Left lobe of liver (tissue), 2 donors: ENCODE results near the gene NKG7. TPM values are rescaled to one million over a fixed set of nuclear protein-coding genes. Genes with fewer than 3 reads are reported as not detected.

Experiments
- ATAC-seq: fragments of 200-7000 bp; cut with Tn5 transposase; one replicate; pipeline ENCODE4 v1.9.1; 2020; ENCODE audit warnings: mild to moderate bottlenecking, moderate library complexity
- DNase-seq: peaks from one replicate; pipeline ENCODE4 v3.0.0-alpha.2; 2020; ENCODE audit warnings: low spot score
- total RNA-seq: library from RNA; stranded (reverse); gene quantifications from one replicate; pipeline ENCODE4 v1.2.1, GENCODE V29; 2021
- donor health status: DM: no; HTN: no; CAD: no; lungs with moderate emphysema.
- donor health status: DM: no; HTN: yes; CAD: no.

Gene NKG7
- total RNA-seq, 1 donor from 2014 or later = 1.7 TPM

- ATAC-seq (peak; percentile 91), DNase-seq (peak; percentile 98)
Observed at GRCh38 chr19:51339687-51340656, 32.5 kb downstream of the NKG7 start.

GRCh38 chr19:51339313-51339686 lies 33.2 kb downstream of the NKG7 start:
- ATAC-seq = no peak
- DNase-seq = peak; percentile 54

- peak; percentile 73 for ATAC-seq
- DNase-seq = peak; percentile 85
Observed at GRCh38 chr19:51338563-51339312, 33.7 kb downstream of the NKG7 start.

- no peak for ATAC-seq
- DNase-seq = no peak
Observed at GRCh38 chr19:51337861-51338562, 34.4 kb downstream of the NKG7 start.

- no peak for DNase-seq
Observed at GRCh38 chr19:51337141-51337860, 35.2 kb downstream of the NKG7 start.

GRCh38 chr19:51333836-51334460 lies 38.5 kb downstream of the NKG7 start:
- no peak for DNase-seq
- ATAC-seq = no peak

More at GRCh38 chr19:51337141-51337860, 35.2 kb downstream of the NKG7 start:
- no peak for ATAC-seq

- DNase-seq (no peak), ATAC-seq (no peak)
Observed at GRCh38 chr19:51331716-51332115, 40.7 kb downstream of the NKG7 start.

GRCh38 chr19:51331193-51331592 lies 41.3 kb downstream of the NKG7 start:
- ATAC-seq = no peak
- DNase-seq = no peak

- DNase-seq (no peak), ATAC-seq (no peak)
Observed at GRCh38 chr19:51330366-51330765, 42.1 kb downstream of the NKG7 start.

GRCh38 chr19:51329411-51329810 lies 43.0 kb downstream of the NKG7 start:
- no peak for ATAC-seq
- no peak for DNase-seq

GRCh38 chr19:51327066-51328001 lies 45.1 kb downstream of the NKG7 start:
- ATAC-seq (peak; percentile 62), DNase-seq (no peak)

GRCh38 chr19:51326216-51327065 lies 46.0 kb downstream of the NKG7 start:
- ATAC-seq = no peak
- DNase-seq = no peak

GRCh38 chr19:51325161-51325976 lies 47.1 kb downstream of the NKG7 start:
- no peak for DNase-seq

GRCh38 chr19:51324167-51324481 lies 48.3 kb downstream of the NKG7 start:
- DNase-seq (no peak), ATAC-seq (peak; percentile 30)

More at GRCh38 chr19:51325161-51325976, 47.1 kb downstream of the NKG7 start:
- no peak for ATAC-seq

- no peak for DNase-seq
- peak; percentile 27 for ATAC-seq
Observed at GRCh38 chr19:51323481-51324166, 48.8 kb downstream of the NKG7 start.

GRCh38 chr19:51321799-51322198 lies 50.7 kb downstream of the NKG7 start:
- no peak for DNase-seq
- ATAC-seq = no peak
